Measurements from ENCODE around the gene RGS6. TPM values are rescaled to one million over a fixed set of nuclear protein-coding genes. Genes with fewer than 3 reads are reported as not detected.

The RGS6 gene
- total and polyA plus RNA-seq, 7 donors = 0.19 to 1.6 (median 0.42) TPM

GRCh38 chr14:72448212-72448611 lies 516.0 kb downstream of the RGS6 start:
- WGBS, 3 donors = 77 to 80% (median 78%) methylated on average over 2 of the region's 2 CpGs
- Histone ChIP-seq H3K4me1 (no peaks in the 10 kb centered on the region), H3K4me3 (no peak overlapping the region), H3K27me3 (ENCODE audit: insufficient read depth in 3 of 3, low read length in 2 of 3) (no peaks in the 10 kb centered on the region), H3K27ac (no peak overlapping the region), H3K36me3 (ENCODE audit: insufficient read depth in 1 of 2, low read depth in 1 of 2) (no peaks in the 10 kb centered on the region), H3K9me3 (no peaks in the 10 kb centered on the region)
- no peak for ATAC-seq
- intact Hi-C loops (cut with DNase I) = no loop called here
- DNase-seq = no peak
- no peak for TF ChIP-seq CTCF (IDR thresholded peaks at IDR 0.05)

- WGBS, 3 donors = 60 to 62% (median 61%) methylated on average over 7 of the region's 7 CpGs
- TF ChIP-seq CTCF (IDR thresholded peaks at IDR 0.05) = no peak
Observed at GRCh38 chr14:72450473-72451044, 518.3 kb downstream of the RGS6 start.

GRCh38 chr14:72451054-72451972 lies 519.1 kb downstream of the RGS6 start:
- no peaks in the 10 kb centered on the region for H3K4me1 ChIP-seq
- no peaks in the 10 kb centered on the region for H3K36me3 ChIP-seq (ENCODE audit: insufficient read depth in 1 of 2, low read depth in 1 of 2)
- ATAC-seq (no peak), DNase-seq (no peak)
- intact Hi-C loops (cut with DNase I) = no loop called here
- 48 to 55% (median 54%) methylated on average over 17 of the region's 17 CpGs for WGBS, 3 donors
- H3K27ac ChIP-seq = no peak overlapping the region
- TF ChIP-seq CTCF (IDR thresholded peaks at IDR 0.05) = no peak
- H3K9me3 ChIP-seq = no peaks in the 10 kb centered on the region
- H3K27me3 ChIP-seq (ENCODE audit: insufficient read depth in 3 of 3, low read length in 2 of 3) = no peaks in the 10 kb centered on the region
- no peak overlapping the region for H3K4me3 ChIP-seq

More at GRCh38 chr14:72450473-72451044, 518.3 kb downstream of the RGS6 start:
- H3K9me3 ChIP-seq = no peaks in the 10 kb centered on the region
- H3K36me3 ChIP-seq (ENCODE audit: insufficient read depth in 1 of 2, low read depth in 1 of 2) = no peaks in the 10 kb centered on the region
- no peaks in the 10 kb centered on the region for H3K27me3 ChIP-seq (ENCODE audit: insufficient read depth in 3 of 3, low read length in 2 of 3)
- intact Hi-C loops (cut with DNase I) = no loop called here
- H3K27ac ChIP-seq = no peak overlapping the region
- H3K4me1 ChIP-seq = no peaks in the 10 kb centered on the region
- DNase-seq (no peak), ATAC-seq (no peak)
- H3K4me3 ChIP-seq = no peak overlapping the region

GRCh38 chr14:72452774-72453173 lies 520.5 kb downstream of the RGS6 start:
- no peaks in the 10 kb centered on the region for H3K9me3 ChIP-seq
- H3K4me1 ChIP-seq = no peaks in the 10 kb centered on the region

More at GRCh38 chr14:72452774-72453173, 520.5 kb downstream of the RGS6 start:
- no peak overlapping the region for H3K27ac ChIP-seq
- intact Hi-C loops (cut with DNase I) = no loop called here
- WGBS, 3 donors = 76 to 84% (median 84%) methylated on average over 5 of the region's 5 CpGs
- DNase-seq = no peak
- no peak for ATAC-seq
- no peaks in the 10 kb centered on the region for H3K36me3 ChIP-seq (ENCODE audit: insufficient read depth in 1 of 2, low read depth in 1 of 2)
- TF ChIP-seq CTCF (IDR thresholded peaks at IDR 0.05) = no peak
- H3K27me3 ChIP-seq (ENCODE audit: insufficient read depth in 3 of 3, low read length in 2 of 3) = no peaks in the 10 kb centered on the region
- H3K4me3 ChIP-seq = no peak overlapping the region
